Ectodermal cell (in vitro differentiated cells): Measurements from ENCODE around the gene MRAS.

Experiments
- H3K27ac ChIP-seq: 2 replicates; pipeline ENCODE4 v1.7.0; 2013; ENCODE audit warnings: mild to moderate bottlenecking, low read depth, low read length; ENCODE audit not compliant: insufficient read depth, poor library complexity, severe bottlenecking
- H3K27me3 ChIP-seq: 2 replicates; pipeline ENCODE4 v1.7.0; 2013; ENCODE audit warnings: mild to moderate bottlenecking, low read length; ENCODE audit not compliant: insufficient read depth, control insufficient read depth, poor library complexity, severe bottlenecking
- H3K36me3 ChIP-seq: one replicate; pipeline ENCODE4 v1.7.0; 2013; ENCODE audit warnings: low read length; ENCODE audit not compliant: control insufficient read depth, insufficient read depth
- H3K4me1 ChIP-seq: one replicate; pipeline ENCODE4 v1.7.0; 2013; ENCODE audit warnings: low read length; ENCODE audit not compliant: control insufficient read depth, insufficient read depth
- H3K4me3 ChIP-seq: 2 replicates; pipeline ENCODE4 v1.7.0; 2013; ENCODE audit warnings: low read depth, low read length, control low read depth; ENCODE audit not compliant: insufficient read depth
- H3K9me3 ChIP-seq: 2 replicates; pipeline ENCODE4 v1.7.0; 2013; ENCODE audit warnings: mild to moderate bottlenecking, low read length, moderate library complexity; ENCODE audit not compliant: control insufficient read depth
- WGBS, 2 experiments: methylation state at CpG; one replicate each; pipeline ENCODE4 v1.1.7; 2013; ENCODE audit warnings: missing lambda C conversion rate in 2 of 2; 5-methylcytosine and 5-hydroxymethylcytosine counted together

Gene MRAS

DNA sequence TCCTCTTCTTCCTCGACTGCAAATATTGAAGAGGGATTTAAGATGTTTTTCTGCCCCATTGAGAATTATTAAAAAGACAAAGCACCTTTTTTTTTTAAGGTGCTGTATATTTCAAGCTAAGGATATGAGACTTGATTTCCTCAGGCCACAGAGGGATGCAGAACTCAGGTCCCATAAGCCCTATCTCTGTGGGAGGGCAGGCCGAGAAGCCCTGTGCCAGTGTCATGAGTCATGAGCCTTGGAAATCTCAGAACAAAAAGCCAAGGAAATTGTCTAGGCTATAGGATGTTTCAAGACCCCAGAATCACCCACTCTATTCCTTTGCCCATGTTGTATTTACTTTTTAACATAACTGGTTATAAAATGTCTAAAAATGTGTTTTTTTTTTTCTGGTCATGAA, 93.4 kb downstream of the MRAS start:
- WGBS, 2 experiments = 61 to 75% methylated on average over 1 to 2 of the region's 2 CpGs
- no peak overlapping the region for H3K4me3 ChIP-seq

DNA sequence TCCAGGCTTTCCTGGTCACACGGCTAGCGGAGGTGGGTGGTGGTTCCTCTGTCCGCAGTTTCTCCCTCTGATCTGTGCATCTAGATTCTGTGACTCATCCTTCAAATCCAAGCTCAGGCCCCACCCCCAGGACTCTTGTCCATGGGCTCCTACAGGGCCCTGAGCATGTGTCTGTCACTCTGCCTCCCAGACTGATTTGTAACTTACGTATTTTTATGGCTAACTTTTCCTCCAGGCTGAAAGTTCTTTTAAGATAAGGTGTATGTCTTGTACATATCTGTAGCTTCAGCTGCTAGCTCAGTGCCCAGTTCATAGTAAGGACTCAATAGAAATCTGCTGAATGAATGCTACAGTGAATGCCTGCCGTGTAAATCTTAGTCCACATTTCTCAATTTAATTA, 94.1 kb downstream of the MRAS start:
- 73 to 90% methylated on average over 5 of the region's 5 CpGs for WGBS, 2 experiments
- no peak overlapping the region for H3K4me3 ChIP-seq

More for the DNA sequence above, 93.4 kb downstream of the MRAS start:
- Histone ChIP-seq H3K9me3 (no peaks in the 10 kb centered on the region), H3K27me3 (peaks cover 10% of the 10 kb centered on the region), H3K4me1 (peaks cover 6% of the 10 kb centered on the region), H3K36me3 (no peaks in the 10 kb centered on the region), H3K27ac (no peak overlapping the region)

GRCh38 chr3:138443091-138443490, 94.7 kb downstream of the MRAS start:
- H3K4me3 ChIP-seq = no peak overlapping the region
- WGBS, 2 experiments = 88 to 93% methylated on average over 2 of the region's 2 CpGs
- H3K27ac ChIP-seq = no peak overlapping the region
- no peaks in the 10 kb centered on the region for H3K27me3 ChIP-seq
- peaks cover 6% of the 10 kb centered on the region for H3K4me1 ChIP-seq
- no peaks in the 10 kb centered on the region for H3K36me3 ChIP-seq
- no peaks in the 10 kb centered on the region for H3K9me3 ChIP-seq

More for the DNA sequence above, 94.1 kb downstream of the MRAS start:
- Histone ChIP-seq H3K27ac (no peak overlapping the region), H3K9me3 (no peaks in the 10 kb centered on the region), H3K36me3 (no peaks in the 10 kb centered on the region), H3K4me1 (peaks cover 6% of the 10 kb centered on the region), H3K27me3 (peaks cover 3% of the 10 kb centered on the region)

DNA sequence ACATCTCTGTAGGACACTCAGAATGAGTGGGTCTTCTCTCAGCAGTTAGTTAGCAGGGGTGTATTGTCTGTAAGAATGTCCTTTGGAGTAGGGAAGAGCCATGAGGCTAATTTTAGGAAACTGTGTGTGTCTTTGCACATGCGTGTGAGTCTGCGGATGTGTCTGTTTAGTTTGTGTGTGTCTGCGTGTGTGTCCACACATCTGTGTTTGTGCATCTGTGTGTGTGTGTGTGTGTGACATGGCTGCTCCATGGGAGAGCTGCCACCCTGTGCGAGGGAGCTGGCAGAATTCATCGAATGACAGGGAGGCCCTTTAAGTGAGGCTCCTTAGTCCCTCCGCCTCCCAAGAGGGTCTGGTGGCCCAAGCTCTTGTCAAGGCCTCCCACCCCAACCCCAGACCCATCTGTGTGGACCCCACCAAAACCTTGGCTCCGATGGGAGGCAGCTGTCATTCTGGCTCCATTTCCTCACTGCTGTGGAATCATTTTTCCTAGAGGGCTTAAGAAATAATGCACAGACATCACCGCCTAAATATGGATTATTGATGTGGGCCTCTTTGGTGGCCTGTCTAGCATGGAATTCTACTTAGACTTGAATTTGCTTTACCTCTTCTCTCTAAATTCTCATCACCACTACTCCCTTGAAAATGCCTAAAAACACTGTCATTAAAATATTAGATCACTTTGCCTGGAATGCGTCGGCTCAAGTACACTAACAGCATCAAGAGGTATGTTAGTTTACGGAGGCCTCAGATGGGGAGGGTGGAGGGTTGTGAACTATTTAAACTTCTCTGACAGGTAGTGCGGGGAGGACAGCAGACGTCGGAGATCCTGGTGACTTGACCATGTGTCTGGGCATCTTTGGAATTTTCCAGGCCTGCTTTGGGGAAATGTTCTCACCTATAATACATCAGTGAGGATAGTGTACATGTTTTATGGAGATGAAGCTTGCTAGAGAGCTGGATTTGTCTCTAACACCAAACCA, 95.4 kb downstream of the MRAS start:
- Histone ChIP-seq H3K9me3 (no peaks in the 10 kb centered on the region), H3K27ac (no peak overlapping the region), H3K4me1 (peaks cover 6% of the 10 kb centered on the region), H3K27me3 (no peaks in the 10 kb centered on the region), H3K36me3 (no peaks in the 10 kb centered on the region), H3K4me3 (no peak overlapping the region)
- 93 to 96% methylated on average over 14 of the region's 14 CpGs for WGBS, 2 experiments

DNA sequence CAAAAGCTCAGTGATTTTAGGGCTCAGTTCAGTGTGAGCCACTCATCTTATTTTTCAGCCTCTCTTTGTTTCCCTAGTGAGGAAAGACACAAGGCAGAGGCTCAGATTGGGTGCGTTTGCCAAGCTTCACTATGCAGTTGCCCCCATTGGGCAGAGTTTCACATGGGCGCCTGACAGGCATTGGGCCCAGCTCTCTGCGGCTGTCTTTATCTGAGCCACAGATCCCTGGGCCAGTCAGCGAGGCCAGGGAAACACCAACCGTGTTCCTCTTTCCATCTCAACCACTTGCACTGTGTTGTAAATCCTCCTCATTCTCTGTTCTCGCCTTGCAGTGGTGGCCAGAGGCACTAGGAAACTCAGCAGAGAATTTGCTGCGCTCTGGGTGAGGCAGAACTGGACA, 96.9 kb downstream of the MRAS start:
- 89 to 91% methylated on average over 7 of the region's 7 CpGs for WGBS, 2 experiments

GRCh38 chr3:138445654-138446053, 97.3 kb downstream of the MRAS start:
- Histone ChIP-seq H3K27me3 (no peaks in the 10 kb centered on the region), H3K9me3 (no peaks in the 10 kb centered on the region), H3K4me1 (peaks cover 6% of the 10 kb centered on the region), H3K27ac (no peak overlapping the region), H3K36me3 (no peaks in the 10 kb centered on the region), H3K4me3 (no peak overlapping the region)
- WGBS, 2 experiments = 94 to 96% methylated on average over 4 of the region's 4 CpGs

More for the DNA sequence above, 96.9 kb downstream of the MRAS start:
- no peaks in the 10 kb centered on the region for H3K27me3 ChIP-seq
- H3K27ac ChIP-seq = no peak overlapping the region
- H3K4me3 ChIP-seq = no peak overlapping the region
- H3K9me3 ChIP-seq = no peaks in the 10 kb centered on the region
- peaks cover 6% of the 10 kb centered on the region for H3K4me1 ChIP-seq
- no peaks in the 10 kb centered on the region for H3K36me3 ChIP-seq

DNA sequence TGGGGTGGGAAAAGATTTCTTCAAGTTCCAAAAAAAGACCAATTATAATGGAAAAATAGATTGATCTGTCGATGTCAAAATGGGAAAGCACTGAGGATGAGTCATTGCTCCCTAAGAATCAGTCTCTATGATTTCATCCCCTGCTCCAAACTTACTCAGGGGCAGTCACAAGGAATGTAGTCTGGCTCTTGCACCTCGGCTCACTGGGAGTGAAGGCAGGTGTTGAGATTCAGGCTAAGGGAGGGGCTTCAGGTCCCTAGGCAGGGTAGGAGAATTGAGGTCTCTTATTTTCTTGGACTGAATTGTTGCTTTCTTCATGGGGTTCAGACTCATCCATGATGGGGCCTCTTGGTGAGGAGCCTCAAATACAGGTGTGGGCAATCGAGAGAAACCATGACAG, 100.3 kb downstream of the MRAS start:
- WGBS, 2 experiments = 87 to 93% methylated on average over 3 of the region's 3 CpGs
- Histone ChIP-seq H3K9me3 (no peaks in the 10 kb centered on the region), H3K27ac (no peak overlapping the region), H3K4me3 (no peak overlapping the region), H3K36me3 (no peaks in the 10 kb centered on the region), H3K4me1 (no peaks in the 10 kb centered on the region), H3K27me3 (no peaks in the 10 kb centered on the region)

- Histone ChIP-seq H3K9me3 (no peaks in the 10 kb centered on the region), H3K27me3 (no peaks in the 10 kb centered on the region), H3K4me3 (no peak overlapping the region), H3K36me3 (no peaks in the 10 kb centered on the region), H3K27ac (no peak overlapping the region), H3K4me1 (no peaks in the 10 kb centered on the region)
- 94 to 95% methylated on average over 3 of the region's 3 CpGs for WGBS, 2 experiments
Observed at GRCh38 chr3:138449490-138449889, 101.1 kb downstream of the MRAS start.

DNA sequence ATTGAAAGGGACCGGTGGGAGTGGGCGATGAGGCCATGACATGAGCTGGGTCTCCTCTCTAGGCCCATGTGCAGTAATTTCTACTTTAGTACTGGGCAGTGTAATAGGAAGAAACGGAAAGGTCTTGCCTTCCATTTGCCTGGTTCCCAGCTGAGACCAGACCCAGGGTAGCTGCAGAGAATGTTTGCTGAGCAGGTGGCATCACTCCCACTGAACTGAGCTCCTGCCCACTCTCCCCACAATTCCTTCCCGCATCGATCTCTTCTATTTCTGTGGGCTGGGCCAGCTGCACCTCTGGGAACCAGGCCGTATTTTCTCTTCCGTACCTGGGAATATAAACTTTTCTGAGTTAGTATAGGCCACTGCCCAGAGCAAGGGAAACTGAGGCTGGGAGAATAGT, 101.8 kb downstream of the MRAS start:
- H3K27ac ChIP-seq = no peak overlapping the region
- 92 to 95% methylated on average over 7 of the region's 7 CpGs for WGBS, 2 experiments
- no peaks in the 10 kb centered on the region for H3K9me3 ChIP-seq
- H3K4me3 ChIP-seq = no peak overlapping the region
- H3K4me1 ChIP-seq = no peaks in the 10 kb centered on the region
- no peaks in the 10 kb centered on the region for H3K27me3 ChIP-seq
- H3K36me3 ChIP-seq = no peaks in the 10 kb centered on the region

- Histone ChIP-seq H3K9me3 (no peaks in the 10 kb centered on the region), H3K27me3 (no peaks in the 10 kb centered on the region), H3K4me1 (no peaks in the 10 kb centered on the region), H3K4me3 (no peak overlapping the region), H3K36me3 (no peaks in the 10 kb centered on the region), H3K27ac (no peak overlapping the region)
- WGBS, 2 experiments = 81 to 89% methylated on average over 6 of the region's 6 CpGs
Observed at GRCh38 chr3:138450704-138451424, 102.5 kb downstream of the MRAS start.
